Prostate gland (tissue), 1 donor: ENCODE data around the gene GCHFR.

Experiments used
- POLR2A ChIP-seq: fragments of 450-650 bp; IDR thresholded peaks from one replicate; pipeline ENCODE4 v1.6.1; 2016; ENCODE audit warnings: antibody characterized with exemption, mild to moderate bottlenecking
- POLR2AphosphoS5 ChIP-seq: sonication (generic); formaldehyde crosslinking; IDR thresholded peaks from one replicate; pipeline ENCODE4 v1.6.1; 2017; ENCODE audit warnings: antibody characterized with exemption

DNA sequence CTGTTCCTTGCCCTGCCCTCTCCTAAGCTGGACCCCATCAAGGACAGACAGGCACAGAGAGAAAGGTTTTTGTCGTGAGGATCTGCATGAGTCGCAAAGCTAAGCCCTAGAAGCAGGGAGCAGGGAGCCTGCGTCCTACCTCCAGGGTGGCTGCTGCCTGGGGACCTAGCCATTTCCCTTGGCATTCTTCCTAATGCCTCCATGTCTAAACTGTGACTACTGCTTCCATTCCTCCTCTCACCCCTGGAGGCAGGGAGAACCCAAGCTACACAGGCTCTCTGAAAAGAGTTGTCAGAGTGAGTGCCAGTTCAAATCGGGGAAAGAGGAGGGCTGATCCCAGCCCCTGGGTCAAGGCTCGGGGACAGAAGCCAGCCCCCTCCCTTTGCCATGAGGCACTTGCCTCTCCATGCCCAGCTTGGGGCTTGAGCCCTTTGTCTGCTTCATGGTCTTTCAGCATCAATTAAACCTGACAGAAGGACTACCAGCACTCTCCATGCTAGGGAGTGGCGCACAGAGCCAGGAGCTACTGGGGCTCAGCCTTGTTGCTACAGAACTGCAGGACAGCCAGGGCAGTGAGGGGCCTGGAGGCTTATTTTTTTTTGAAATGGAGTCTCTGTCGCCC is 2.4 kb downstream of the GCHFR start:
- no peak for TF ChIP-seq POLR2A
- TF ChIP-seq POLR2AphosphoS5, result no peak
